Peyer's patch (tissue), 4 donors: ENCODE data around the gene DIAPH2. TPM values are rescaled to one million over a fixed set of nuclear protein-coding genes. Genes with fewer than 3 reads are reported as not detected.

Experiments
- DNase-seq, 3 donors: peaks; one replicate each; pipeline ENCODE4 v3.0.0-alpha.2; 2017 to 2019
- H3K27ac ChIP-seq, 4 donors: fragments of 200-600 bp; sonication (generic); one replicate each; pipeline ENCODE4 v1.5.1; 2016 to 2019
- H3K27me3 ChIP-seq, 2 donors: fragments of 200-600 bp; sonication (generic); one replicate each; pipeline ENCODE4 v1.5.1; 2019
- H3K36me3 ChIP-seq, 3 donors: fragments of 200-600 bp; sonication (generic); one replicate each; pipeline ENCODE4 v1.5.1; 2016 to 2019
- H3K4me1 ChIP-seq, 4 donors: fragments of 200-600 bp; sonication (generic); one replicate each; pipeline ENCODE4 v1.5.1; 2016 to 2019
- H3K4me3 ChIP-seq, 4 donors: fragments of 200-600 bp; sonication (generic); 1 replicate in 3 of 4; 2 replicates in 1 of 4; pipeline ENCODE4 v1.5.1; 2016 to 2019; ENCODE audit warnings: mild to moderate bottlenecking in 1 of 4
- H3K9me3 ChIP-seq, 4 donors: fragments of 200-600 bp; sonication (generic); one replicate each; pipeline ENCODE4 v1.5.1; 2016 to 2019; ENCODE audit warnings: mild to moderate bottlenecking in 1 of 4
- CTCF ChIP-seq, 6 experiments: fragments of 450-650 bp in 4 of 6; fragments of 200-600 bp in 2 of 6; sonication (generic) in 1 of 6; IDR thresholded peaks; one replicate each; pipeline ENCODE4 v1.5.1; 2017 to 2019; ENCODE audit warnings: antibody characterized with exemption in 6 of 6, mild to moderate bottlenecking in 3 of 6, moderate library complexity in 1 of 6
- POLR2A ChIP-seq, 2 donors: fragments of 450-650 bp; IDR thresholded peaks; one replicate each; pipeline ENCODE4 v1.5.1; 2017; ENCODE audit warnings: antibody characterized with exemption in 2 of 2, mild to moderate bottlenecking in 2 of 2, moderate library complexity in 2 of 2
- total RNA-seq, 4 donors: library from RNA; depleted of rRNA; stranded (reverse); fragments of >200 nt; gene quantifications; one replicate each; pipeline ENCODE4 v1.1.0, GENCODE V29; 2016

Gene DIAPH2
- total RNA-seq, 4 donors from 2014 or later, result 15.1 to 114 (median 33.0) TPM

GRCh38 chrX:97517763-97518162 is 833.1 kb downstream of the DIAPH2 start:
- no peak for TF ChIP-seq CTCF (IDR thresholded peaks at IDR 0.05)
- no peak for TF ChIP-seq POLR2A (IDR thresholded peaks at IDR 0.05)
- Histone ChIP-seq H3K4me1 (no peaks in the 10 kb centered on the region), H3K9me3 (no peaks in the 10 kb centered on the region), H3K36me3 (no peaks in the 10 kb centered on the region), H3K4me3 (no peak overlapping the region), H3K27me3 (no peaks in the 10 kb centered on the region), H3K27ac (no peak overlapping the region)
- no peak for DNase-seq

- Histone ChIP-seq H3K27me3 (no peaks in the 10 kb centered on the region), H3K27ac (no peak overlapping the region), H3K9me3 (no peaks in the 10 kb centered on the region), H3K4me1 (no peaks in the 10 kb centered on the region), H3K4me3 (no peak overlapping the region), H3K36me3 (no peaks in the 10 kb centered on the region)
- TF ChIP-seq POLR2A (IDR thresholded peaks at IDR 0.05), result no peak
- TF ChIP-seq CTCF (IDR thresholded peaks at IDR 0.05), result no peak
- DNase-seq, result no peak
Measured at GRCh38 chrX:97522307-97522706, 837.7 kb downstream of the DIAPH2 start.

GRCh38 chrX:97524340-97524739 is 839.7 kb downstream of the DIAPH2 start:
- no peak for TF ChIP-seq CTCF (IDR thresholded peaks at IDR 0.05)
- TF ChIP-seq POLR2A (IDR thresholded peaks at IDR 0.05), result no peak
- Histone ChIP-seq H3K4me3 (no peak overlapping the region), H3K27me3 (no peaks in the 10 kb centered on the region), H3K36me3 (no peaks in the 10 kb centered on the region), H3K9me3 (no peaks in the 10 kb centered on the region), H3K27ac (no peak overlapping the region), H3K4me1 (no peaks in the 10 kb centered on the region)
- no peak for DNase-seq

GRCh38 chrX:97524997-97525396 is 840.4 kb downstream of the DIAPH2 start:
- no peak for DNase-seq

GRCh38 chrX:97525981-97526380 is 841.3 kb downstream of the DIAPH2 start:
- H3K4me3 ChIP-seq, result no peak overlapping the region
- no peaks in the 10 kb centered on the region for H3K9me3 ChIP-seq
- TF ChIP-seq POLR2A (IDR thresholded peaks at IDR 0.05), result no peak
- TF ChIP-seq CTCF (IDR thresholded peaks at IDR 0.05), result no peak
- no peaks in the 10 kb centered on the region for H3K36me3 ChIP-seq
- no peaks in the 10 kb centered on the region for H3K4me1 ChIP-seq
- H3K27ac ChIP-seq, result no peak overlapping the region
- no peaks in the 10 kb centered on the region for H3K27me3 ChIP-seq
- DNase-seq, result no peak

More at GRCh38 chrX:97524997-97525396, 840.4 kb downstream of the DIAPH2 start:
- H3K4me3 ChIP-seq, result no peak overlapping the region
- TF ChIP-seq POLR2A (IDR thresholded peaks at IDR 0.05) (no peak), CTCF (IDR thresholded peaks at IDR 0.05) (no peak)
- no peaks in the 10 kb centered on the region for H3K36me3 ChIP-seq
- H3K4me1 ChIP-seq, result no peaks in the 10 kb centered on the region
- H3K9me3 ChIP-seq, result no peaks in the 10 kb centered on the region
- H3K27me3 ChIP-seq, result no peaks in the 10 kb centered on the region
- H3K27ac ChIP-seq, result no peak overlapping the region

GRCh38 chrX:97527725-97528124 is 843.1 kb downstream of the DIAPH2 start:
- DNase-seq, result no peak
- no peaks in the 10 kb centered on the region for H3K27me3 ChIP-seq
- no peaks in the 10 kb centered on the region for H3K9me3 ChIP-seq
- no peak overlapping the region for H3K4me3 ChIP-seq
- no peaks in the 10 kb centered on the region for H3K4me1 ChIP-seq
- no peaks in the 10 kb centered on the region for H3K36me3 ChIP-seq
- TF ChIP-seq POLR2A (IDR thresholded peaks at IDR 0.05) (no peak), CTCF (IDR thresholded peaks at IDR 0.05) (no peak)
- H3K27ac ChIP-seq, result no peak overlapping the region
